ENCODE data around the gene VPS33B.

Gene VPS33B

DNA sequence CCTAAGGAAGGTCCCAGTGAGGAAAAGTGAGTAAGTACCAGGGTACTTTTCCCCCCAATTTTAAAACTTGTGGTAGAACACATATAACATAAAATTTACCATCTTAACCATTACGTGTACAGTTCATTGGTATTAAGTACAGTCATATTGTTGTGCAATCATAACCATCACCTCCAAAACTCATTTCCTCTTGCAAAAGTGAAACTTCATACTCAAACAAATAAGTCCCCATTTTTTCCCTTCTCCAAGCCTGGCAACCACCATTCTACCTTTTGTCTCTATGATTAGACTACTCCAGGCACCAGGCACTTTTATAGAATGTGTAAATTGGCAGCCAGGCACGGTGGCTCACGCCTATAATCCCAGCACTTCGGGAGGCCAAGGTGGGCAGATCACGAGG, 40.3 kb downstream of the VPS33B start:
- no peaks in the 10 kb centered on the region for H3K9me3 Mint-ChIP-seq
- no peak for DNase-seq

DNA sequence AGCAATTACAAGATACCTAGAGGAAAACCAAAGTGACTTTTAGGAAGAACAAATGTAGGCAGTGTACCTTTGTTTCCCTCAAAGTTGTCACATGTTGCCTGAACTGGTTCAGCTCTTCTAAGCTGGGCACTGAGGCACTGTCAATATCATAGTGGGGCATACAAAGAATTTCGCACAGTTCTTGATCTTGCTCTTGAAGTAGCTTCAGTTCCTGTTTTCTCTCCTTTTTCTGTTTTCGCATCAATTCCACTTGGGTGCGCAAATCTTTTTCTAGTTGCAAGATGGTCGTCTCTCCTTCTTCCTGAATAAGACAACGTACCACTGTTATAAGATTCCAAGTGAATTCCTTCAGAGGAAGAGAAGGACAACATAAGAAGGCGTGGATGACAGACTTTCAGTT, 40.7 kb downstream of the VPS33B start:
- H3K27me3 Mint-ChIP-seq (ENCODE audit: low read depth, poor library complexity), result no peaks in the 10 kb centered on the region
- no peak for DNase-seq
- TF ChIP-seq, protein P1, sequence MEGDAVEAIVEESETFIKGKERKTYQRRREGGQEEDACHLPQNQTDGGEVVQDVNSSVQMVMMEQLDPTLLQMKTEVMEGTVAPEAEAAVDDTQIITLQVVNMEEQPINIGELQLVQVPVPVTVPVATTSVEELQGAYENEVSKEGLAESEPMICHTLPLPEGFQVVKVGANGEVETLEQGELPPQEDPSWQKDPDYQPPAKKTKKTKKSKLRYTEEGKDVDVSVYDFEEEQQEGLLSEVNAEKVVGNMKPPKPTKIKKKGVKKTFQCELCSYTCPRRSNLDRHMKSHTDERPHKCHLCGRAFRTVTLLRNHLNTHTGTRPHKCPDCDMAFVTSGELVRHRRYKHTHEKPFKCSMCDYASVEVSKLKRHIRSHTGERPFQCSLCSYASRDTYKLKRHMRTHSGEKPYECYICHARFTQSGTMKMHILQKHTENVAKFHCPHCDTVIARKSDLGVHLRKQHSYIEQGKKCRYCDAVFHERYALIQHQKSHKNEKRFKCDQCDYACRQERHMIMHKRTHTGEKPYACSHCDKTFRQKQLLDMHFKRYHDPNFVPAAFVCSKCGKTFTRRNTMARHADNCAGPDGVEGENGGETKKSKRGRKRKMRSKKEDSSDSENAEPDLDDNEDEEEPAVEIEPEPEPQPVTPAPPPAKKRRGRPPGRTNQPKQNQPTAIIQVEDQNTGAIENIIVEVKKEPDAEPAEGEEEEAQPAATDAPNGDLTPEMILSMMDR (IDR thresholded peaks at IDR 0.05), result no peak
- H3K4me1 Mint-ChIP-seq, result no peaks in the 10 kb centered on the region
- H3K36me3 Mint-ChIP-seq (ENCODE audit: low read depth), result peaks cover 76% of the 10 kb centered on the region
- H3K27ac Mint-ChIP-seq, result peak overlapping the region; percentile 16
- no peak overlapping the region for H3K4me3 Mint-ChIP-seq
- no peaks in the 10 kb centered on the region for H3K9me3 Mint-ChIP-seq

More for the DNA sequence above, 40.3 kb downstream of the VPS33B start:
- Mint-ChIP-seq H3K27ac (no peak overlapping the region), H3K4me3 (no peak overlapping the region), H3K4me1 (no peaks in the 10 kb centered on the region), H3K36me3 (ENCODE audit: low read depth) (peaks cover 72% of the 10 kb centered on the region), H3K27me3 (ENCODE audit: low read depth, poor library complexity) (no peaks in the 10 kb centered on the region)
- TF ChIP-seq, protein P1 (IDR thresholded peaks at IDR 0.05), result no peak

DNA sequence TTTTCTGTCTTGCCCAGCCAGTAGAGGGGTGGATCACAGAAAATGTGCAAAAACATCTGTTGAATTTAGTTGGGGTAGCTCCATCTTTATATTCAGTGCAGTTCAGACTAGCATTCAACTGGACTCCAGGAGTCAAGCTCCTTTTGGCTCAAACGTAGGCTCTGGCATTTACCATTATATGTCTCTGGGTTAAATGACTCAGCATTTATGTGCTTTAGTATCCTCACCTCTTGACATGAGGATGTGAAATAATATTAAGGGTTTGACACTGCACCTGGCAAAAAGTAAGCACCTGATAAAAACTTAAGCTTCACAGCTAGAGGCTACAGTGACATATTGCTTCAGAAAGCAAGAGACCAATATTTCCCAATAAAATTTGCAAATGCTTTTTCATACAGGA, 42.8 kb downstream of the VPS33B start:
- TF ChIP-seq, protein P1 (IDR thresholded peaks at IDR 0.05), result no peak
- Mint-ChIP-seq H3K4me1 (no peaks in the 10 kb centered on the region), H3K27me3 (ENCODE audit: low read depth, poor library complexity) (no peaks in the 10 kb centered on the region), H3K9me3 (no peaks in the 10 kb centered on the region), H3K4me3 (no peak overlapping the region), H3K27ac (no peak overlapping the region), H3K36me3 (ENCODE audit: low read depth) (peaks cover 83% of the 10 kb centered on the region)
- no peak for DNase-seq

DNA sequence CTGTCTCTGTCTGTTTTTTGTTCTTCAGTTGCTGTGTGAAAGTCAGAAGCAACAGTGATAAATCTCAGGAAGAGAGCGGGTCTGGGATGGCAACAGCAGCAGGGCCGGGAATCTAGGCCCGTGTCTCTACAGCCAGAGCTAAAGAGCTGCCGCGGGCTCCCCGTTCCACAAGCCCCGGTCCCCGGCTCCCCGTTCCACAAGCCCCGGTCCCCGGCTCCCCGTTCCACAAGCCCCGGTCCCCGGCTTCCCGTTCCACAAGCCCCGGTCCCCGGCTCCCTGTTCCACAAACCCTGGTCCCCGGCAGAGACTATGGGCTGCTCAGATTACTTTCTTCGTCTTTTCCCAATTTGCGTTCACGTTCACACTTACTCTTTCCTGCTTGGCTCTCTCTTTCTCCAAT, 48.2 kb downstream of the VPS33B start:
- Mint-ChIP-seq H3K36me3 (ENCODE audit: low read depth) (peaks cover 64% of the 10 kb centered on the region), H3K27me3 (ENCODE audit: low read depth, poor library complexity) (no peaks in the 10 kb centered on the region), H3K4me3 (no peak overlapping the region), H3K27ac (peak overlapping the region; percentile 9), H3K4me1 (no peaks in the 10 kb centered on the region), H3K9me3 (no peaks in the 10 kb centered on the region)
- no peak for DNase-seq
- TF ChIP-seq, protein P1 (IDR thresholded peaks at IDR 0.05), result no peak

DNA sequence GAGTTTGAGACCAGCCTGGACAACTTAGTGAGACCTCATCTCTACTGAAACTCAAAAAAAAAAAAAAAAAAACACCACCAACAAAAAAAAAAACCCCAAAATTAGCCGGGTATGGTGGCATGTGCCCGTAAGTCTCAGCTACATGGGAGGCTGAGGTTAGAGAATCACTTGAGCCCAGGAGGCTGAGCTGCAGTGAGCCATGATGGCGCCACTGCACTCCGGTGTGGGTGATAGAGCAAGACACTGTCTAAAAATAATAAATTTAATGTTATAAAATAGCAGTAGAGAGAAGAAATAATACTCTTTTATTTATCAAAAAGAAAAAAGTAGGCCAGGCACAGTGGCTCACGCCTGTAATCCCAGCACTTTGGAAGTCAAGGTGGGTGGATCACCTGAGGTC, 50.3 kb downstream of the VPS33B start:
- Mint-ChIP-seq H3K36me3 (ENCODE audit: low read depth) (peaks cover 61% of the 10 kb centered on the region), H3K4me3 (no peak overlapping the region), H3K27me3 (ENCODE audit: low read depth, poor library complexity) (no peaks in the 10 kb centered on the region), H3K27ac (no peak overlapping the region), H3K9me3 (no peaks in the 10 kb centered on the region), H3K4me1 (no peaks in the 10 kb centered on the region)
- DNase-seq, result no peak
- TF ChIP-seq, protein P1 (IDR thresholded peaks at IDR 0.05), result no peak

DNA sequence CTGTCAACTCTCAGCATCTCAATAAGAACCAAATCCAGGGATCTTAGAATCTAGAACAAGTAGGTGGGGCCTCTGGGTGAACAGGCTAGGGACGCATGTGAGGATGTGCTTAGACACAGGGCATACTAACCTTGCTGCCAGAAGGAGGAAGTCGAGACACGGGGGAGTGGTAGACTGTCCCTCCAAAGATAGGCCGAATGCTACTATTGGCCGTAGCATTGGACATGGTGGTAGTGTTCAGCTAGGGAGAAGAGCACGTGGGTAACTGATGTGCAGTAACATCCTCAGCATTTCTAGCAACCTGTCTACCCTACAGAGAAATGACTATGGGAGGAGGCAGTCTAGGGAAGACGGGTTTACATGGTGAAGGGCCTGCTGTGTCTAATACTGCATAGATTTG, 52.1 kb downstream of the VPS33B start:
- no peaks in the 10 kb centered on the region for H3K4me1 Mint-ChIP-seq
- DNase-seq, result no peak
- TF ChIP-seq, protein P1 (IDR thresholded peaks at IDR 0.05), result no peak
- peaks cover 70% of the 10 kb centered on the region for H3K36me3 Mint-ChIP-seq (ENCODE audit: low read depth)
- H3K9me3 Mint-ChIP-seq, result no peaks in the 10 kb centered on the region
- H3K4me3 Mint-ChIP-seq, result no peak overlapping the region
- no peaks in the 10 kb centered on the region for H3K27me3 Mint-ChIP-seq (ENCODE audit: low read depth, poor library complexity)
- H3K27ac Mint-ChIP-seq, result no peak overlapping the region
